Stimulated activated CD8-positive, alpha-beta memory T cell treated with anti-CD3 and anti-CD28 coated beads, Interleukin-15, amount 100 ng/mL, for 24 hours (primary cell): ENCODE measurements around the gene ABLIM3.

ENCODE experiments used
- DNase-seq: peaks from one replicate; pipeline ENCODE4 v3.0.0-alpha.2; 2020; ENCODE audit warnings: low read depth

Gene ABLIM3

DNA sequence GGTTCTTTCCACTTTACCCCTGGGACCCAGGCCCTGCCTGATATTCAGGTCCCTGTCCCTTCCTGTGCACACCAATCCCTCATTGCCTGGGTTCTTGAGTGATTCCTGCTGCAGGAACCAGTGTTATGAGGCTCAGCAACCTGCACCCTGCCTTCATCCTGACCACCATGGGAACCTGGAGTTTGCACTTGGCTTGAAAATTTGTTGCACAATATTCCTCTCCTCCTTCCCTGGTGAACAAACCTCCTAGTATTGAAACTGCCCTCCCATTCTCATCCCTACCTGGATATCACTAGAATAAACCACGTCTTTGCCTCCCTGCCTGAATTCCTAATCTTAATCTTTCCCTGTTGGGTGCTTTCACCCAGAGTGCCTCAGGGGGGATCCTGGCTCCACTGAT lies 78.3 kb downstream of the ABLIM3 start:
- no peak for DNase-seq

- DNase-seq, result no peak
Observed at GRCh38 chr5:149220750-149221149, 79.5 kb downstream of the ABLIM3 start.

DNA sequence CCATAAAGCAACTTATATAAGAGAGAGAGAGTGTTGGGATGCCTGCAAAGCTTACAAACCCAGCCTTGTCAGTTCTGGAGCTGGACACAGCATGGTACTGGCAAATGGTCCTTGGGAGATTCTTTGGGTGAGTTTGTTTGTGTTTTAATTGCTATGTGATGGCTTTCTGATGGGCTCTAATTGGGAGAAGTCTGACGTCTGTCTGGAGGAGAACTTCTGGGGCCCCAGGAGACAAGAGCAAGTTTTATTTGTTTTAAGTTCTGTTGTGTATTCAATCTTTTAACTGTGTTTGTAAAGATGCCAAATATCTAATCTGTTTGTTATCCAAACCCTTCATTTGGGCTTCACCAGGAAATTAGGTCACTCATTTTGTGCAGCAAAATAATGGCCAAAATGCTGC lies 80.0 kb downstream of the ABLIM3 start:
- DNase-seq, result no peak

GRCh38 chr5:149221731-149222342 lies 80.5 kb downstream of the ABLIM3 start:
- DNase-seq, result no peak

DNA sequence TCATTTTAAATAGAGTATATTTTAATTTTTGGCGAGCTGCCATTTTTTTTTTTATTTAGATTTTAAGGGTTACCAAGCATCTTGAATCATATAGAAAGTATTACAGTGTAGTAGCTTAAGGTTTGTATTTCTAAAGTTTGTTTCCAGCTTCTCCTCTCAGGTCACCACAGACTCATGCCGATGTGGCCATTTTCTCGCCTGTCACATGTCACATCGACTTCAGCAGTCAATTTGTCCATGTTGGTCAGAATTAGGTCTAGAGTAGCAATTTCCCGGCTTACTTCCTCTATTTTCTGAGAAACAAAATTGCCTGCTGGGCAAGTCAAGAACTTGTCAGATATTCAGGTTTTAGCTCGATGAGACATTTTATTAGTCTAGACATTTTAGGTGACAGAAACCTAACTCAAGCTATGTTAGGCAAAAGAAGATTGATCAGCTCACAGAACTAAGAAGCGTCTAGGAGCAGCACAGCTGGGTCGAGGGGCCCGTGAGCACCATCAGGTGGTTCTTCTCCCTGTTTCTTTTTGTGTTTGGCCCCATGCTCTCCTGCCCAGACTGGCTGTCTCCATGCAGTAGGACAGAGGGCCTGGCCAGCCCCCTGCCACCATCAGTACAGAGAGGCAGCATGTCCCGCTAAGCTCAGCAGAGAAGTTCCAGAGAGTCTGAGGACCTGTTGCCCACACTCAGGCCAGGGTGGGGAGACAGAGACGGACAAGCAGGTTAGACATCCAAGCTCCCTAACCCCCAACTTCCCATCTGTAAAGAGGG lies 82.0 kb downstream of the ABLIM3 start:
- no peak for DNase-seq

GRCh38 chr5:149224282-149224681 lies 83.0 kb downstream of the ABLIM3 start:
- DNase-seq, result no peak

GRCh38 chr5:149227168-149227826 lies 86.0 kb downstream of the ABLIM3 start:
- no peak for DNase-seq

- DNase-seq, result no peak
Observed at GRCh38 chr5:149228618-149229297, 87.5 kb downstream of the ABLIM3 start.

GRCh38 chr5:149229298-149229937 lies 88.1 kb downstream of the ABLIM3 start:
- no peak for DNase-seq

DNA sequence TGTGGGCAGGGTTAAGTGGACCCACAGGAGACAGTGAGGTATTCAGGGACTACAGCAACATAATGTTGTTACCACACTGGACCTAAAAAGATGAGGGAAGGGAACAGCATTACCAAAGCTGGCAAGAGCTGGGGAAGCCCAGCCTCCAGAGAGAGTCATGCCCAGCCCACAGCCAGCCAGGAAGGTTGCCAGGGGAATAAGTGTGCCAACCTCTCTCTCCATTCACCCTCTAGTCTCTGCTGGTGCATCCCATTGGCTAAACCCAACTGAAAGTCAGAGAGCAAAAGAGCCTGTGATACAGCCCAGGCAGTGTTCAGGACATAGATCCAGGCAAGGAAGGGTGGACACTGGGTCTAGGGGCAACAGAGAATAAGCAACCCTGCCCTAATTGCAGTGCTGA lies 94.5 kb downstream of the ABLIM3 start:
- DNase-seq, result no peak

GRCh38 chr5:149237662-149238061 lies 96.4 kb downstream of the ABLIM3 start:
- DNase-seq, result no peak

DNA sequence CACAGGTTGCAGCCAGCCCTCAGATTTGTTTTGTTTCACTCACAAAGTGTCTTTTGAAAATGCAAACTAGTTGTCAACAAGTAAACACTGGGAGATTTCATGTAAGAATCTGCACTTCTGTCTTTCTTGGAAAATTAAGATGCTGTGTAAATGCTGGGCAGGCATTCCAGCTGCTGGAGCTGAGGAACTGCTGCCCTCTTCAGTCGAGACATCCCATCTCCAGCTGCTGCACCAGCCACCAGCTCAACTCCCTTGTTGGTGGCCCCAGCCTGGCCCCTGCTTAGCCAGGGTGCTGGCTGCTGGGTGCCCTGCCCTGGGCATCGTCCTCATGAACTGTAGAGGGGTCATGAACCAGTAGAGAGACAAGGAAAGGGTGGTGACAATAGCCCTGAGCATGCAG lies 97.2 kb downstream of the ABLIM3 start:
- no peak for DNase-seq

DNA sequence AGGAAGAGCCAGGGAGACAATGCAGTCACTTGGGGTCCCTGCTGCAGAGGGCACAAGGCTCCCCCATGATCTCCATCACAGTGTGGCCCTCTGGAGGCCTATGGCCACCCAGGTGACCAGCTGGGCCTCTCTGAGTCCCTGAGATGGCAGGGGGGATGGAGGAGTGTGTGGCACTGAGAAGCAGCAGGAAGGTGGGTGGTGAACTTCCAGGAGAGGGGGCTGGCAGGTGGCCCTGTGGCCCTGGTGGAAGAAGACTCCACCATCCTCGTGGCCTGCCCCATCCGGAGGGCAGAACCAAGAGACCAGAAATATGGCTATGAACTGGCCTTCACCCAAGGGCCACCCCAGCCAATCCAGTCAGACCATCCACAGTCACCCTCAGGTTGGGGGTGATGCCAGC lies 98.6 kb downstream of the ABLIM3 start:
- DNase-seq, result no peak

DNA sequence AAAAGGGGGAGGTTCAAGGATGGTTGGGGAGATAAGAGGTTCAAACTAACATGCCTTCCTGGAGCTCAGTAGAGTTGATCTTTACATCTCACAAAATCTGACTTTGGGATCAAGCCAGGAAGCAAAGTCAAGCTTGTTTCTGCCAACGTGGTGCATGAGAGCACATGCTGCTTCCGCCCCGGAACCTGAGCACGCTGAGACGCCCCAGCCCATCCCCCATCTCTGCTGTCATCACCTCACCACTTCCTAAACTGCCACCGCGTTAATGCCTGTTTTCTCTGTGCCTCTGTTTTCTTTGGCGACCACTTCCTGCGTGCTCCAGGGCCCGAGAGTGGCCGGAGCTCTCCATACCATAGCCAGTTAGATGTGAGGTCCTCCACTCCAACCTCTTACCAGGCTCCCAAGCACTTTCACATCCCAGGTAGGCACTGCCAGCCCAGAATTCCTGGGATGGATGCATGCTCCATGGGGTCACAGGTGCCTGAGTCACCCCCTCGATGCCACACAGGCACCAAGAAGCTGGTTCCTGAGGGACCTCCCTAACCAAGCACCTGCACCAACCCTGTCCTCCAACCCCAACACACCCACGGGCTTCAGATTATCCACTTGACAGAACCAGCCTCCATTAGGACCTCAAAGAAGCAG lies 99.2 kb downstream of the ABLIM3 start:
- DNase-seq, result peak; percentile 21

GRCh38 chr5:149242339-149242738 lies 101.0 kb downstream of the ABLIM3 start:
- no peak for DNase-seq

DNA sequence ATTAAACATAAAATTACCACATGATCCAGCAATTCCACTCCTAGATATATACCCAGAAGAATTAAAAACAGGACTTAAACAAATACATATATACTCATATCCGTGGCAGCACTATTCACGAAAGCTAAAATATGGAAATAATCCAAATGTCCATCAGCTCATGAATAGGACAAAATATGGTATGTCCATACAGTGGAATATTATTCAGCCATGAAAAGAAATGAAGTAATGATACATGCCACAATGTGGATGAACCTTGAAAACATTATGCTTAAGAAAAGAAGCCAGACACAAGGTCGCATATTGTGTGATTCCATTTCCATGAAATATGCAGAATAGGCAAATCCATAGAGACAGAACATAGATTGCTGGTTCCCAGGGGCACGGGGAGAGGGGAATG lies 105.6 kb downstream of the ABLIM3 start:
- no peak for DNase-seq

DNA sequence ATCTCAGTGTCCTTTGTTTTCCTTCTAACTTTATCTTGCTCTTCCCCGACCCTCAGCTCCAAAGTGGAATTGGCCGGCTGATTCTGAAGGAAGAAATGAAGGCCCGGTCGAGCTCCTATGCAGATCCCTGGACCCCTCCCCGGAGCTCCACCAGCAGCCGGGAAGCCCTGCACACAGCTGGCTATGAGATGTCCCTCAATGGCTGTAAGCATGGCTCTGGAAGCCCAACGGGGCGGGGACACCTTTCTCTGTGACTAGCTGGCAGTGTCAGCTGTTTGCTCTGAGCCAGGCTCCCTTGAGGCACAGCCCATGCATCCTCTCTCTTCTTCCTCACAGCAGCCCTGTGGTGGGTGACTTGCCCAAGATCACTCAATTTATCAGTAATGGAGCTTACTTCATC lies 106.4 kb downstream of the ABLIM3 start:
- DNase-seq, result no peak

DNA sequence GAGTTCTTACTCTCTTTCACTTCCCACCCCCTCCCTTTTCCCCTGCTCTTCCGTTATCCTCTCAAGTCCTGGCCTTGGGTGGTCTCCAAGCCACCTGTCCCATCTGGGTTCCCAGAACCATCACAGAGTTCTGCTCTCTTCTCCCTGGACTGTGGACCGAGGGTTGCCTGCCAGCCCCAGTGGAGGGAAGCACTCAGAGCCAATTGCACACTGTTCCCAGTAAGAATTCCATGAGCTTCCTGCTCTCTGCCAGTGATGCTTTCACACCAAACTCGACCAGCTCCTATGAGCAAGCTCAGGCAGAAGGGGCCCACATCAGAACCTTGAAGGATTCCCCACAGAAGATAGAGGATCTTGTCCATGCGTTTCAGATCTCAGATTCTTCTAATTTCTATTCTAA lies 110.3 kb downstream of the ABLIM3 start:
- no peak for DNase-seq

DNA sequence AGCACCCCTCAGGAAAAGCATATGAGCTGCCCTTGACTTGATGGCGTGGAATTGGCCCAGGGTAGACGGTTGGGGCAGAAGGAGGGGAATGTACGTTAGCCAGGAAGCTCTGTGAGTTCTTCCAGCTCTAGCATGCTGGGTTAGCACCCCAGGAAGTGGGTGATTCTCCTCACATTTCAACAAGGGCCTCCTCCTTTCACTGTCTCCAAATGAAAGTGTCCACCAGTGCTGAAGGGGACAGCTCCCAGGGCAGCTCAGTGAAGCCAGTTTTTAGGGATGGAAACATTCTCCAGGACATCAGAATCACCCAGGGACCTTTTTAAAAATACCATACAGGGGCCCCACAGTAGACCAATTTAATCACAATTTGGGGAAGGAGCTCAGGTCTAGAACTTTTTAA lies 113.2 kb downstream of the ABLIM3 start:
- DNase-seq, result no peak

DNA sequence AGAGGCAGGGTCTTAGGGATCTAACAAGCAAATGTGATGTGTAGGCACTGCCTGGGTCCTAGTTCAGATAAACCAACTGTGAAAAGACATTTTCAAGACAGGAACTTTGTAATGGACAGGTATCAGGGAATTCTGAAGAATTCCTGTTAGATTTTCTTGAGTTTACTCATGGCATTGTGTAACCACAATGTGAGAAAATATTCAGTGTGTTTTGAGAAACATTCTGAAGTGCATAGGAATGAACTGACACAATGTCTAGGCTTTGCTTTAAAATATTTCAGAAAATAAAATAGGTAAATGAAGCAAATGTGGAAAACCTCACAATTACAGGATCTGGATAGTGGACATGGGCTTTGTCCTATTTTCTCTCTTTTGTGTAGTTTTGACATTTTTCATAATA lies 115.2 kb downstream of the ABLIM3 start:
- DNase-seq, result no peak

DNA sequence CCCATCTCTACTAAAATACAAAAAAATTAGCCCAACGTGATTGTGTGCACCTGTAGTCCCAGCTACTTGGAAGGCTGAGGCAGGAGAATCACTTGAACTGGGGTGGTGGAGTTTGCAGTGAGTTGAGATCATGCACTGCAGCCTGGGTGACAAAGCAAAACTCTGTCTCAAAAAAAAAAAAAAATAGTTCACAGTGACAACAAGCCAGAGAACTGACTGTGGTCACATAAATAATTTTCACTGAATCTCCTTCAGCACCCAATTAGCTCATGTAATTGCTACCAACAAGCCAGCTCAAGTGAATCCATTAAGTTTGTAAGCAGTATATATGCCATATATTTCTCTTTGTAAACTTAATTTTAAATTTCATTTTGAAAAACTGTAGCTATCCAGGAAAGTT lies 115.8 kb downstream of the ABLIM3 start:
- DNase-seq, result no peak
